HG02678 (cell line): ENCODE data around the gene HMSD.
A peak's percentile ranks its signal among the peaks of the same experiment; 100 is the strongest.
"Not testable (repeated sequence)": the region's sequence is repeated elsewhere in the genome, so short reads cannot be mapped to it uniquely, and the experiment has no call there.

ENCODE experiments used
- ATAC-seq: cut with Tn5 transposase; IDR thresholded peaks from one replicate; pipeline ENCODE4 v1.9.1; 2021; ENCODE audit warnings: mild to moderate bottlenecking, moderate library complexity; ENCODE audit not compliant: unreplicated experiment

The HMSD gene

GRCh38 chr18:63949068-63949737, at the start of gene HMSD:
HMSD (plus strand) TSS chr18:63949301; CDS start chr18:63953456, 4,155 bp downstream.
- ATAC-seq, result peak; percentile 95

GRCh38 chr18:63903851-63904570, 45.1 kb upstream of the HMSD start:
- no peak for ATAC-seq

GRCh38 chr18:63904694-63905093, 44.4 kb upstream of the HMSD start:
- no peak for ATAC-seq

GRCh38 chr18:63905361-63905760, 43.7 kb upstream of the HMSD start:
- no peak for ATAC-seq

- no peak for ATAC-seq
These were observed 43.0 kb upstream of the HMSD start for GRCh38 chr18:63906056-63906455.

- peak; percentile 59 for ATAC-seq
These were observed 41.4 kb upstream of the HMSD start, which contains the start of gene SERPINB10 for GRCh38 chr18:63907664-63908063. SERPINB10 (plus strand) TSS chr18:63907958; CDS start chr18:63915511, 7,553 bp downstream.

- peak; percentile 35 for ATAC-seq
These were observed 40.2 kb upstream of the HMSD start for GRCh38 chr18:63908858-63909257.

GRCh38 chr18:63909870-63910269, 39.2 kb upstream of the HMSD start:
- peak; percentile 75 for ATAC-seq

GRCh38 chr18:63917817-63918216, 31.3 kb upstream of the HMSD start:
- ATAC-seq, result no peak

- ATAC-seq, result no peak
These were observed 27.1 kb upstream of the HMSD start for GRCh38 chr18:63922049-63922448.

- ATAC-seq, result no peak
These were observed 24.6 kb upstream of the HMSD start for GRCh38 chr18:63924551-63924950.

- ATAC-seq, result no peak
These were observed 20.8 kb upstream of the HMSD start for GRCh38 chr18:63928331-63928730.

- not testable (repeated sequence) for ATAC-seq
These were observed 19.7 kb upstream of the HMSD start for GRCh38 chr18:63929369-63929768.

- ATAC-seq, result no peak
These were observed 18.2 kb upstream of the HMSD start for GRCh38 chr18:63930773-63931354.

- peak; percentile 96 for ATAC-seq
These were observed 12.8 kb upstream of the HMSD start for GRCh38 chr18:63936156-63936931.

GRCh38 chr18:63936932-63937393, 12.1 kb upstream of the HMSD start:
- ATAC-seq, result peak; percentile 30

- ATAC-seq, result no peak
These were observed 9.1 kb upstream of the HMSD start for GRCh38 chr18:63940008-63940407.

- not testable (repeated sequence) for ATAC-seq
These were observed 8.5 kb upstream of the HMSD start for GRCh38 chr18:63940543-63941050.

GRCh38 chr18:63947051-63947790, 1.9 kb upstream of the HMSD start:
- no peak for ATAC-seq

GRCh38 chr18:63951302-63951705, 2.2 kb downstream of the HMSD start:
- peak; percentile 38 for ATAC-seq
